T47D (cell line): ENCODE data around the gene RELCH.

ENCODE experiments used
- DNase-seq, 2 experiments: peaks; one replicate each; pipeline versions ENCODE4 v3.0.0 to v3.0.0-alpha.2; 2011 to 2012; ENCODE audit warnings: low read depth in 1 of 2, low spot score in 1 of 2
- JUND ChIP-seq: IDR thresholded peaks from 2 replicates; pipeline ENCODE4 v1.6.1; 2012; ENCODE audit warnings: low read depth
- in situ Hi-C: cut with HindIII; loops from 2 replicates; pipeline ENCODE4 v1.10.0; 2016; ENCODE audit warnings: low sequenced_read_pairs, low pct_unique_long_range_greater_than_20kb

RELCH gene

GRCh38 chr18:62332964-62333695 lies 146.1 kb downstream of the RELCH start:
- TF ChIP-seq JUND: no peak
- in situ Hi-C loops: no loop called here
- no peak for DNase-seq

GRCh38 chr18:62334120-62334519 lies 147.1 kb downstream of the RELCH start:
- in situ Hi-C loops: no loop called here
- TF ChIP-seq JUND: no peak
- no peak for DNase-seq

- in situ Hi-C loops: no loop called here
- no peak for DNase-seq
- TF ChIP-seq JUND: no peak
These were observed 148.4 kb downstream of the RELCH start for GRCh38 chr18:62335494-62335893.

- in situ Hi-C loops: no loop called here
- DNase-seq: no peak
- TF ChIP-seq JUND: no peak
These were observed 149.6 kb downstream of the RELCH start for GRCh38 chr18:62336618-62337017.

- in situ Hi-C loops: no loop called here
- no peak for DNase-seq
- no peak for TF ChIP-seq JUND
These were observed 150.3 kb downstream of the RELCH start for GRCh38 chr18:62337336-62337735.

GRCh38 chr18:62338446-62339105 lies 151.5 kb downstream of the RELCH start:
- in situ Hi-C loops: no loop called here
- DNase-seq: no peak
- no peak for TF ChIP-seq JUND

GRCh38 chr18:62339106-62339988 lies 152.3 kb downstream of the RELCH start:
- in situ Hi-C loops: no loop called here
- DNase-seq: no peak
- TF ChIP-seq JUND: no peak

GRCh38 chr18:62340996-62341395 lies 153.9 kb downstream of the RELCH start:
- in situ Hi-C loops: no loop called here
- DNase-seq: no peak
- no peak for TF ChIP-seq JUND

- DNase-seq: no peak
- in situ Hi-C loops: no loop called here
- TF ChIP-seq JUND: no peak
These were observed 154.4 kb downstream of the RELCH start for GRCh38 chr18:62341473-62341872.

- no peak for TF ChIP-seq JUND
- in situ Hi-C loops: no loop called here
- DNase-seq: no peak
These were observed 155.8 kb downstream of the RELCH start for GRCh38 chr18:62342884-62343283.

GRCh38 chr18:62343316-62343715 lies 156.3 kb downstream of the RELCH start:
- TF ChIP-seq JUND: no peak
- in situ Hi-C loops: no loop called here
- DNase-seq: no peak

- no peak for DNase-seq
- no peak for TF ChIP-seq JUND
- in situ Hi-C loops: no loop called here
These were observed 158.9 kb downstream of the RELCH start for GRCh38 chr18:62345909-62346308.
